ENCODE measurements around the gene IQCE. TPM values are rescaled to one million over a fixed set of nuclear protein-coding genes. Genes with fewer than 3 reads are reported as not detected.

IQCE gene
- total and polyA plus RNA-seq, 10 of the 15 experiments (the other 5 are each of a cell fraction or from before 2014, with no cell fraction given): 0.37 to 8.1 (median 3.7) TPM

DNA sequence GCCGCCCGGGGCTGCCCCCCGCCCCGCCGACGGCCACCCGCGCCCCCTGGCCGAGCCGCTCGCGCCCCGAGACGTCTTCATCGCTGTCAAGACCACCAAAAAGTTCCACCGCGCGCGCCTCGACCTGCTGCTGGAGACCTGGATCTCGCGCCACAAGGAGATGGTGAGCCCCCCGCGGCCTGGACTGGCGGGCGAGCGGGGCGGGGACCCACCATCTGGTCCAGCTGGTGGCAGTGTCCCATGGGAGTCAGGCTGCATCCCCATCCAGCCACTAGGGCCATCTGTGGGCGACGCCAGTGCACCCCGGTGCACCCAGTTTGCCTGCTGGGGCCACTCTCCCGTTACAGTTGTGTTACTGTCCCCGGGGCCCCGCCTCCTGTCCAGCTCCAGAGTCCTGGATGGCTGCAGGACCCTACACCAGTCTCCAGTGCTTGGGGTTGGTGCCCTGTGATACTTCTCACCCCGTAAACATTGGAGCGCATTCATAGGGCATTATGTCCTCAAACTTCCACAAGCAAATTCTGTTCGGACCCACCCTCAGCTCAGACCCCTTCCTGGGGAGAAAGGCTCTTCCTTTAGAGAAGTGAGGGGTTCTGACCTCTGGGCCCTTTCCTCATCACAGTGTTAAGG, 38.5 kb upstream of the IQCE start:
- Histone ChIP-seq H3K4me1 (ENCODE audit: control insufficient read depth, insufficient read depth, low read length) (peaks cover 21% of the 10 kb centered on the region), H2AFZ (ENCODE audit: control insufficient read depth, low read depth, low read length) (no peak overlapping the region)
- no peak for FAIRE-seq

More for the DNA sequence above, 38.5 kb upstream of the IQCE start:
- no peaks in the 10 kb centered on the region for H3K9me3 ChIP-seq (replicated peaks; ENCODE audit: control insufficient read depth, insufficient read depth, low read length)
- H3K36me3 ChIP-seq (ENCODE audit: control insufficient read depth in 2 of 2, insufficient read depth in 2 of 2, low read length in 1 of 2): no peaks in the 10 kb centered on the region
- DNase-seq (ENCODE audit: low read depth, low spot score) (no peak), ATAC-seq (no peak)
- peak overlapping the region; percentile 44 for H3K4me2 ChIP-seq (ENCODE audit: control insufficient read depth, insufficient read depth)
- no peak overlapping the region for H3K9ac ChIP-seq (ENCODE audit: control insufficient read depth, insufficient read depth, low read length)
- no peaks in the 10 kb centered on the region for H3K79me2 ChIP-seq (ENCODE audit: control insufficient read depth, insufficient read depth, low read length)
- POLR2A ChIA-PET: interaction anchor here (1.0 to 2.3 kb wide), 2 partner anchors 10 to 33 kb away, joined by 4 to 8 read pairs; no protein-coding TSS in a partner anchor
- intact Hi-C loops (cut with micrococcal nuclease; ENCODE audit: unreplicated experiment) (no loop called here), in situ Hi-C loops (cut with MboI) (no loop called here)
- peak overlapping the region; percentile 22; the same call in 1 of the 2 replicates for H3K4me3 ChIP-seq
- RAD21 ChIA-PET (ENCODE audit: unreplicated experiment): interaction anchor here (0.7 to 1.2 kb wide), 3 partner anchors 9 to 46 kb away, joined by 3 to 4 read pairs (median 3); no protein-coding TSS in a partner anchor
- peaks cover 0 to 11% of the 10 kb centered on the region in 2 experiments; a peak in 3 of 4 replicates for H3K27me3 ChIP-seq (replicated peaks in 1 of 2; ENCODE audit: control insufficient read depth in 2 of 2, insufficient read depth in 2 of 2, low read length in 1 of 2)
- 3% methylated on average over 17 of the region's 37 CpGs for WGBS (ENCODE audit: insufficient coverage, insufficient replicate concordance, low lambda C conversion rate, missing lambda C conversion rate)
- no TSS peak for BruUV-seq (replicated peaks)
- SMC1A ChIA-PET (ENCODE audit: uncharacterized antibody, unreplicated experiment): no interaction called here
- H3K27ac ChIP-seq (ENCODE audit: control insufficient read depth, insufficient read depth): no peak overlapping the region
- no peaks in the 10 kb centered on the region for H4K20me1 ChIP-seq (ENCODE audit: control insufficient read depth, insufficient read depth)
- TF ChIP-seq RAD51 (IDR thresholded peaks at IDR 0.05) (no peak), EZH2 (IDR thresholded peaks at IDR 0.05; ENCODE audit: borderline replicate concordance, control insufficient read depth, low read depth, low read length) (peak; percentile 96; the same call in 1 of the 2 replicates), MEF2B (IDR thresholded peaks at IDR 0.05; ENCODE audit: partially characterized antibody, poor library complexity, severe bottlenecking) (peak; percentile 60)
- TF ChIP-seq, protein P1, sequence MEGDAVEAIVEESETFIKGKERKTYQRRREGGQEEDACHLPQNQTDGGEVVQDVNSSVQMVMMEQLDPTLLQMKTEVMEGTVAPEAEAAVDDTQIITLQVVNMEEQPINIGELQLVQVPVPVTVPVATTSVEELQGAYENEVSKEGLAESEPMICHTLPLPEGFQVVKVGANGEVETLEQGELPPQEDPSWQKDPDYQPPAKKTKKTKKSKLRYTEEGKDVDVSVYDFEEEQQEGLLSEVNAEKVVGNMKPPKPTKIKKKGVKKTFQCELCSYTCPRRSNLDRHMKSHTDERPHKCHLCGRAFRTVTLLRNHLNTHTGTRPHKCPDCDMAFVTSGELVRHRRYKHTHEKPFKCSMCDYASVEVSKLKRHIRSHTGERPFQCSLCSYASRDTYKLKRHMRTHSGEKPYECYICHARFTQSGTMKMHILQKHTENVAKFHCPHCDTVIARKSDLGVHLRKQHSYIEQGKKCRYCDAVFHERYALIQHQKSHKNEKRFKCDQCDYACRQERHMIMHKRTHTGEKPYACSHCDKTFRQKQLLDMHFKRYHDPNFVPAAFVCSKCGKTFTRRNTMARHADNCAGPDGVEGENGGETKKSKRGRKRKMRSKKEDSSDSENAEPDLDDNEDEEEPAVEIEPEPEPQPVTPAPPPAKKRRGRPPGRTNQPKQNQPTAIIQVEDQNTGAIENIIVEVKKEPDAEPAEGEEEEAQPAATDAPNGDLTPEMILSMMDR (IDR thresholded peaks at IDR 0.05 in 2 of 3, conservative IDR thresholded peaks at IDR 0.05 in 1 of 3; ENCODE audit: control insufficient read depth in 2 of 3, extremely low read depth in 1 of 3, insufficient read depth in 1 of 3, low read depth in 3 of 3, low read length in 3 of 3): 0 out of 6 replicates have a peak, but pooled peaks of 1 of the 3 experiments have one; percentile 3
- CTCF ChIA-PET: interaction anchor here (0.7 kb wide), 1 partner anchor 47 kb away, joined by 3 read pairs; no protein-coding TSS in a partner anchor
